IMR-90 (cell line): Measurements from ENCODE around the gene TLK2. TPM values are rescaled to one million over a fixed set of nuclear protein-coding genes. Genes with fewer than 3 reads are reported as not detected.

Experiments used
- ATAC-seq: fragments of 200-7000 bp; cut with Tn5 transposase; 2 replicates; pipeline ENCODE4 v1.9.1; 2020; ENCODE audit warnings: low read depth, mild to moderate bottlenecking, moderate library complexity
- BruUV-seq: library from RNA; stranded (reverse); fragments of 400-500 nt; replicated peaks from 2 replicates; lab custom pipeline; 2021; lab: Mats Ljungman, UMichigan
- CTCF ChIA-PET: fragments of 300-600 bp; formaldehyde crosslinking; extraction: SDS; loops from one replicate; lab custom pipeline; 2021; ENCODE audit warnings: antibody characterized with exemption; lab: Yijun Ruan, JAX
- POLR2A ChIA-PET: fragments of 300-600 bp; sonication (Branson Sonifier 250); formaldehyde crosslinking; loops from one replicate; lab custom pipeline; 2022; ENCODE audit warnings: antibody characterized with exemption; ENCODE audit not compliant: unreplicated experiment; lab: Charles Lee
- DNase-seq: peaks from one replicate; pipeline ENCODE4 v3.0.0; 2013
- H2AFZ ChIP-seq: replicated peaks from 2 replicates; pipeline ENCODE3; 2013; ENCODE audit warnings: low read length, mild to moderate bottlenecking; ENCODE audit not compliant: poor library complexity
- H2AK5ac ChIP-seq: 2 replicates; pipeline ENCODE4 v1.6.1; 2013; ENCODE audit warnings: low read depth, low read length, inconsistent platforms
- H2AK9ac ChIP-seq: replicated peaks from 2 replicates; pipeline ENCODE3; 2013; ENCODE audit warnings: mild to moderate bottlenecking, low read depth, low read length, moderate library complexity; ENCODE audit not compliant: poor library complexity
- H2BK120ac ChIP-seq: 2 replicates; pipeline ENCODE4 v1.6.1; 2013; ENCODE audit warnings: low read depth, low read length, inconsistent platforms
- H2BK15ac ChIP-seq: 3 replicates; pipeline ENCODE4 v1.6.1; 2013; ENCODE audit warnings: low read depth, low read length, inconsistent platforms
- H2BK20ac ChIP-seq: 2 replicates; pipeline ENCODE4 v1.6.1; 2013; ENCODE audit warnings: low read depth, mild to moderate bottlenecking, inconsistent platforms, low read length, moderate library complexity
- H2BK5ac ChIP-seq: 2 replicates; pipeline ENCODE4 v1.6.1; 2013; ENCODE audit warnings: mild to moderate bottlenecking, low read depth, low read length, inconsistent platforms; ENCODE audit not compliant: poor library complexity, severe bottlenecking
- H3K14ac ChIP-seq: replicated peaks from 2 replicates; pipeline ENCODE4 v1.6.1; 2013; ENCODE audit warnings: low read depth, low read length, inconsistent platforms
- H3K18ac ChIP-seq: 2 replicates; pipeline ENCODE4 v1.6.1; 2013; ENCODE audit warnings: low read depth, low read length, control low read depth
- H3K23ac ChIP-seq: 2 replicates; pipeline ENCODE4 v1.6.1; 2013; ENCODE audit warnings: low read depth, low read length, inconsistent platforms
- H3K27ac ChIP-seq: 2 replicates; pipeline ENCODE4 v1.5.1; 2013; ENCODE audit warnings: mild to moderate bottlenecking, control low read depth, low read length; ENCODE audit not compliant: insufficient read depth
- H3K27me3 ChIP-seq: 2 replicates; pipeline ENCODE4 v1.6.1; 2013; ENCODE audit warnings: low read length; ENCODE audit not compliant: control insufficient read depth, insufficient read depth
- H3K36me3 ChIP-seq: 2 replicates; pipeline ENCODE4 v1.6.1; 2013; ENCODE audit warnings: low read length, mixed read lengths; ENCODE audit not compliant: control insufficient read depth, insufficient read depth
- H3K4ac ChIP-seq: 2 replicates; pipeline ENCODE4 v1.6.1; 2013; ENCODE audit warnings: low read depth, low read length, inconsistent platforms
- H3K4me1 ChIP-seq: 2 replicates; pipeline ENCODE4 v1.6.1; 2013; ENCODE audit warnings: low read length, mixed read lengths; ENCODE audit not compliant: control insufficient read depth, insufficient read depth
- H3K4me2 ChIP-seq: 2 replicates; pipeline ENCODE4 v1.6.1; 2013; ENCODE audit warnings: low read depth, mild to moderate bottlenecking, control low read depth, low read length, moderate library complexity
- H3K4me3 ChIP-seq: 2 replicates; pipeline ENCODE4 v1.5.1; 2013; ENCODE audit warnings: low read depth, mild to moderate bottlenecking, control low read depth, low read length, moderate library complexity; ENCODE audit not compliant: insufficient read depth
- H3K56ac ChIP-seq: 2 replicates; pipeline ENCODE4 v1.6.1; 2013; ENCODE audit warnings: low read length, inconsistent platforms; ENCODE audit not compliant: insufficient read depth; ENCODE audit errors: extremely low read depth
- H3K79me1 ChIP-seq, 2 experiments: 2 replicates each; pipeline ENCODE4 v1.6.1; 2013; ENCODE audit warnings: low read length in 2 of 2, inconsistent platforms in 1 of 2, low read depth in 1 of 2
- H3K9ac ChIP-seq: 2 replicates; pipeline ENCODE4 v1.6.1; 2013; ENCODE audit warnings: low read depth, low read length, control low read depth
- H3K9me1 ChIP-seq: 2 replicates; pipeline ENCODE4 v1.6.1; 2013; ENCODE audit warnings: low read length, inconsistent platforms; ENCODE audit not compliant: insufficient read depth
- H3K9me3 ChIP-seq: 2 replicates; pipeline ENCODE4 v1.6.1; 2013; ENCODE audit warnings: low read length; ENCODE audit not compliant: control insufficient read depth, insufficient read depth
- H4K20me1 ChIP-seq: 2 replicates; pipeline ENCODE4 v1.6.1; 2013; ENCODE audit warnings: low read length, inconsistent platforms; ENCODE audit not compliant: insufficient read depth
- H4K5ac ChIP-seq: 2 replicates; pipeline ENCODE4 v1.6.1; 2013; ENCODE audit warnings: mild to moderate bottlenecking, low read depth, low read length, control low read depth
- H4K8ac ChIP-seq, 2 experiments: 2 replicates each; pipeline ENCODE4 v1.6.1; 2013; ENCODE audit warnings: low read depth in 2 of 2, low read length in 2 of 2, control low read depth in 1 of 2, inconsistent platforms in 1 of 2
- H4K91ac ChIP-seq: 2 replicates; pipeline ENCODE4 v1.6.1; 2013; ENCODE audit warnings: low read depth, low read length, inconsistent platforms; ENCODE audit not compliant: insufficient read depth
- BHLHE40 ChIP-seq: fragments of 150-350 bp; IDR thresholded peaks from 2 replicates; pipeline ENCODE4 v1.6.1; 2016; ENCODE audit warnings: mild to moderate bottlenecking, low read depth, low read length
- CEBPB ChIP-seq: IDR thresholded peaks from 2 replicates; pipeline ENCODE4 v1.6.1; 2012; ENCODE audit warnings: low read depth, low read length, improper control_type of control experiment
- CHD1 ChIP-seq: IDR thresholded peaks from 2 replicates; pipeline ENCODE4 v1.6.1; 2012; ENCODE audit warnings: low read depth, low read length, improper control_type of control experiment
- CTCF ChIP-seq: conservative IDR thresholded peaks from 2 replicates; pipeline ENCODE4 v1.5.1; 2012; ENCODE audit warnings: mild to moderate bottlenecking, low read depth, low read length, improper control_type of control experiment
- FOS ChIP-seq: fragments of 150-350 bp; IDR thresholded peaks from 2 replicates; pipeline ENCODE4 v1.6.1; 2016; ENCODE audit warnings: low read depth, low read length
- MAFK ChIP-seq: IDR thresholded peaks from 2 replicates; pipeline ENCODE4 v1.6.1; 2012; ENCODE audit warnings: low read depth, low read length, improper control_type of control experiment
- MAZ ChIP-seq: IDR thresholded peaks from 2 replicates; pipeline ENCODE4 v1.6.1; 2012; ENCODE audit warnings: low read depth, mild to moderate bottlenecking, low read length, improper control_type of control experiment, moderate library complexity, borderline replicate concordance
- MXI1 ChIP-seq: IDR thresholded peaks from 2 replicates; pipeline ENCODE4 v1.6.1; 2012; ENCODE audit warnings: low read depth, mild to moderate bottlenecking, low read length, moderate library complexity, borderline replicate concordance
- NFE2L2 ChIP-seq: fragments of 150-350 bp; IDR thresholded peaks from 2 replicates; pipeline ENCODE4 v1.6.1; 2016; ENCODE audit warnings: low read depth, mild to moderate bottlenecking, low read length
- POLR2A ChIP-seq: IDR thresholded peaks from 2 replicates; pipeline ENCODE4 v1.6.1; 2012; ENCODE audit warnings: mild to moderate bottlenecking, low read depth, low read length
- RAD21 ChIP-seq: IDR thresholded peaks from 2 replicates; pipeline ENCODE4 v1.6.1; 2012; ENCODE audit warnings: low read length, improper control_type of control experiment
- RCOR1 ChIP-seq: IDR thresholded peaks from 2 replicates; pipeline ENCODE4 v1.6.1; 2012; ENCODE audit warnings: mild to moderate bottlenecking, low read length, improper control_type of control experiment; ENCODE audit not compliant: insufficient replicate concordance
- RFX5 ChIP-seq: IDR thresholded peaks from 2 replicates; pipeline ENCODE4 v1.8.0; 2012; ENCODE audit warnings: low read depth, mild to moderate bottlenecking, low read length, moderate library complexity
- SMC3 ChIP-seq: fragments of 150-350 bp; IDR thresholded peaks from 2 replicates; pipeline ENCODE4 v1.6.1; 2016; ENCODE audit warnings: low read depth, mild to moderate bottlenecking, antibody characterized with exemption, low read length, moderate library complexity
- USF2 ChIP-seq: fragments of 150-350 bp; IDR thresholded peaks from 2 replicates; pipeline ENCODE4 v1.6.1; 2017; ENCODE audit warnings: mild to moderate bottlenecking, antibody characterized with exemption, low read length, low read depth
- WGBS, 2 experiments: methylation state at CpG; one replicate each; pipeline versions ENCODE4 v1.1.5 to v1.1.7; 2013; ENCODE audit warnings: missing lambda C conversion rate in 2 of 2; ENCODE audit not compliant: insufficient read length in 1 of 2; ENCODE audit errors: extremely low coverage in 2 of 2; 5-methylcytosine and 5-hydroxymethylcytosine counted together
- dilution Hi-C: fragments of 300-500 bp; cut with HindIII; formaldehyde crosslinking; loops from one replicate; pipeline ENCODE4 v1.14.3; 2018; ENCODE audit warnings: low sequenced_read_pairs; ENCODE audit not compliant: unreplicated experiment
- in situ Hi-C: fragments of 300-500 bp; cut with MboI; formaldehyde crosslinking; loops from 3 replicates; pipeline ENCODE4 v1.14.3; 2019; ENCODE audit warnings: low sequenced_read_pairs, inconsistent platforms, mixed read lengths
- intact Hi-C: fragments of 100-400 bp; cut with micrococcal nuclease; formaldehyde crosslinking; loops from 2 replicates; pipeline ENCODE4 v1.10.0; 2022
- polyA plus RNA-seq, 3 experiments: library from polyadenylated mRNA; depleted of rRNA; stranded (reverse); fragments of >200 nt; gene quantifications; 2 replicates each; pipeline ENCODE4 v1.2.3, GENCODE V29; 2012; ENCODE audit warnings: low replicate concordance in 1 of 3
- total RNA-seq: library from RNA; depleted of rRNA; stranded (reverse); fragments of >200 nt; gene quantifications from 2 replicates; pipeline ENCODE4 v1.2.3, GENCODE V29; 2012
- TF ChIP-seq, protein P1 (sequence below): fragments of 150-350 bp; IDR thresholded peaks from 2 replicates; pipeline ENCODE4 v1.6.1; 2016; ENCODE audit warnings: low read depth, mild to moderate bottlenecking, low read length, moderate library complexity, borderline replicate concordance

The TLK2 gene
- total and polyA plus RNA-seq, 2 of the 4 experiments (the other 2 are of a cell fraction): 35.7 to 39.4 TPM

DNA sequence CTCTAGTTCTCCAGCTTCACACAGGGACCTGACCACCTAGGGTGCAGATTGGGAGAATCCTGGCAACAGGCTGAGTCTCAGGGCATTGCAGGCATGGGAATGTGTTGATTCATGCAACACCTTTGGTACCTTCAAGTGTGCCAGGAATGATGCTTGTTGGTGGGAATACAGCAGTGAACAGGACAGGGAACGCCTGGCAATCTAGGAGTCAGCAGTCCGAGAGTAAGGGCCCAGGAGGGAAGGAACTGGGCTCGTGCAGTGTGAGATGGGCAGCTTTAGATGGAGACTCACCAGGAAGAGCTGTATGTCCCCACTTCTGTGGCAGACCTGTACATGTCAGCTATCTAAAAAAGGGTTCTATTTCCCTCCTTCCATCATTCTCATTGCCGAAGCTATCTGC is 136.9 kb downstream of the TLK2 start:
- no peak overlapping the region for H2AFZ ChIP-seq
- H3K18ac ChIP-seq: no peak overlapping the region
- peaks cover 6% of the 10 kb centered on the region for H3K4me1 ChIP-seq
- H2AK9ac ChIP-seq: no peak overlapping the region
- H3K27me3 ChIP-seq: no peaks in the 10 kb centered on the region
- no peaks in the 10 kb centered on the region; the same call in none of the 2 replicates for H4K20me1 ChIP-seq
- no peak overlapping the region for H3K23ac ChIP-seq
- H3K27ac ChIP-seq: no peak overlapping the region
- H2BK5ac ChIP-seq: no peak overlapping the region
- no peak overlapping the region for H4K91ac ChIP-seq
- no peak overlapping the region for H3K9ac ChIP-seq
- no peak overlapping the region for H4K8ac ChIP-seq
- 88% methylated on average over 3 of the region's 4 CpGs; no CpG with 5 or more reads in 1 of the 2 experiments for WGBS, 2 experiments
- no peaks in the 10 kb centered on the region for H3K9me3 ChIP-seq
- no peak overlapping the region for H2BK20ac ChIP-seq
- intact Hi-C loops: no loop called here
- in situ Hi-C loops: no loop called here
- H3K9me1 ChIP-seq: peaks cover 24% of the 10 kb centered on the region
- no peak overlapping the region for H4K5ac ChIP-seq
- POLR2A ChIA-PET: no interaction called here
- no peak overlapping the region for H2BK15ac ChIP-seq
- no peak for DNase-seq
- H3K56ac ChIP-seq: no peak overlapping the region
- CTCF ChIA-PET: no interaction called here
- H3K4me2 ChIP-seq: no peak overlapping the region
- ATAC-seq: no peak
- peaks cover 22% of the 10 kb centered on the region for H3K36me3 ChIP-seq
- no peak overlapping the region for H2BK120ac ChIP-seq
- no peak overlapping the region for H3K4ac ChIP-seq
- H2AK5ac ChIP-seq: no peak overlapping the region
- H3K4me3 ChIP-seq: no peak overlapping the region
- H3K14ac ChIP-seq: no peak overlapping the region
- TF ChIP-seq USF2 (no peak), RCOR1 (no peak), NFE2L2 (no peak), MAZ (no peak), BHLHE40 (no peak), POLR2A (no peak), FOS (no peak), CTCF (no peak), CHD1 (no peak), MAFK (no peak), SMC3 (no peak), CEBPB (no peak), RFX5 (no peak), MXI1 (no peak), RAD21 (no peak)
- TF ChIP-seq, protein P1, sequence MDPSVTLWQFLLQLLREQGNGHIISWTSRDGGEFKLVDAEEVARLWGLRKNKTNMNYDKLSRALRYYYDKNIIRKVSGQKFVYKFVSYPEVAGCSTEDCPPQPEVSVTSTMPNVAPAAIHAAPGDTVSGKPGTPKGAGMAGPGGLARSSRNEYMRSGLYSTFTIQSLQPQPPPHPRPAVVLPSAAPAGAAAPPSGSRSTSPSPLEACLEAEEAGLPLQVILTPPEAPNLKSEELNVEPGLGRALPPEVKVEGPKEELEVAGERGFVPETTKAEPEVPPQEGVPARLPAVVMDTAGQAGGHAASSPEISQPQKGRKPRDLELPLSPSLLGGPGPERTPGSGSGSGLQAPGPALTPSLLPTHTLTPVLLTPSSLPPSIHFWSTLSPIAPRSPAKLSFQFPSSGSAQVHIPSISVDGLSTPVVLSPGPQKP: no peak
- BruUV-seq: no TSS peak
- peaks cover 15 to 47% of the 10 kb centered on the region in 2 experiments for H3K79me1 ChIP-seq
- dilution Hi-C loops: no loop called here
